ENCODE measurements around the gene SH3BP2.

Gene SH3BP2

DNA sequence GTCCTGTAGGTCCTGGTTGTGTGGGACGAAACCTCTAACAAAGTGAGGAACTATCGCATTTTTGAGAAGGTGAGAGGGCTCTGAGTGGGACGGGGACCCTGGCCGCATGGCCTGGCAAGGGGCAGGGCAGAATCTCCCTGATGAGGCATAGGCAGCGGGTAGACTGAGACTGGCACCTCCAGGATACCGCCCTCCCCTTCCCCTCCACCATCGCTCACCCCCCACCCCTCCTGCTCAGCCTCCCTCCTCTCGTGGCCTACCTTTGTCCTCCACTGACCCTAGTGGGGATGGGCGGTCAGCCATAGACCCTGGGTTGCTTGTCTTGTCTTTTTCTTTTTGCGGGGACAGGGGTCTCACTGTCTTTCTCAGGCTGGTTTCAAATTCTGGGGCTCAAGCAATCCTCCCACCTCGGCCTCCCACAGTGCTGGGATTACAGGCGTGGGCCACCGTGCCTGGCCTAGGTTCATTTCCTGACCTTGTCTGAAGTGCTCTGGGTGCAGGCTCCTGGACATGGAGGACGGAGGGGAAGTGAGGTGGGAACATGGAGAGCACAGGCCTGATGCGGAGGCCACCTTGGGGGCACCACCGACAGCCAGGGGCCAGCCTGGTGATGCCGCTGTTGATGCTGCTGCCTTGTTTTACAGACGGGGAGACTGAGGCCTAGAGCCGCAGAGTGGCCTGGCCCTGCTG is 40.2 kb downstream of the SH3BP2 start:
- no peak for DNase-seq (ENCODE audit: extremely low spot score)
- TF ChIP-seq, protein P1, sequence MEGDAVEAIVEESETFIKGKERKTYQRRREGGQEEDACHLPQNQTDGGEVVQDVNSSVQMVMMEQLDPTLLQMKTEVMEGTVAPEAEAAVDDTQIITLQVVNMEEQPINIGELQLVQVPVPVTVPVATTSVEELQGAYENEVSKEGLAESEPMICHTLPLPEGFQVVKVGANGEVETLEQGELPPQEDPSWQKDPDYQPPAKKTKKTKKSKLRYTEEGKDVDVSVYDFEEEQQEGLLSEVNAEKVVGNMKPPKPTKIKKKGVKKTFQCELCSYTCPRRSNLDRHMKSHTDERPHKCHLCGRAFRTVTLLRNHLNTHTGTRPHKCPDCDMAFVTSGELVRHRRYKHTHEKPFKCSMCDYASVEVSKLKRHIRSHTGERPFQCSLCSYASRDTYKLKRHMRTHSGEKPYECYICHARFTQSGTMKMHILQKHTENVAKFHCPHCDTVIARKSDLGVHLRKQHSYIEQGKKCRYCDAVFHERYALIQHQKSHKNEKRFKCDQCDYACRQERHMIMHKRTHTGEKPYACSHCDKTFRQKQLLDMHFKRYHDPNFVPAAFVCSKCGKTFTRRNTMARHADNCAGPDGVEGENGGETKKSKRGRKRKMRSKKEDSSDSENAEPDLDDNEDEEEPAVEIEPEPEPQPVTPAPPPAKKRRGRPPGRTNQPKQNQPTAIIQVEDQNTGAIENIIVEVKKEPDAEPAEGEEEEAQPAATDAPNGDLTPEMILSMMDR (IDR thresholded peaks at IDR 0.05; ENCODE audit: control extremely low read depth, extremely low read depth, low read depth, missing control alignments): no peak
- CTCF ChIA-PET: interaction anchor here (1.0 to 1.4 kb wide), 2 partner anchors 9 to 18 kb away, joined by 3 read pairs; no protein-coding TSS in a partner anchor
- POLR2A ChIA-PET: no interaction called here

DNA sequence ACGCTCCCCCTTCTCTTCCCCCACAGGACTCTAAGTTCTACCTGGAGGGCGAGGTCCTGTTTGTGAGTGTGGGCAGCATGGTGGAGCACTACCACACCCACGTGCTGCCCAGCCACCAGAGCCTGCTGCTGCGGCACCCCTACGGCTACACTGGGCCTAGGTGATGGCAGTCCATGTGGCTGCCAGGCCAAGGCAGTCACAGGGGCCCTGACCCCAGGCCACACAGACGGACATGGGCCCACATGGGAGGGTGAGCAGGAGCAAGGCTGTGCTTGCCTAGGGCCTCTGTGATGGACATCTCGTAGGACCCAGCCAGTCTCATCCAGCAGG is 40.8 kb downstream of the SH3BP2 start:
- TF ChIP-seq, protein P1 (IDR thresholded peaks at IDR 0.05; ENCODE audit: control extremely low read depth, extremely low read depth, low read depth, missing control alignments): no peak
- ChIA-PET CTCF (interaction anchor here (0.8 kb wide), 1 partner anchor 30 kb away, joined by 3 read pairs; no protein-coding TSS in a partner anchor), POLR2A (no interaction called here)
- DNase-seq (ENCODE audit: extremely low spot score): no peak

DNA sequence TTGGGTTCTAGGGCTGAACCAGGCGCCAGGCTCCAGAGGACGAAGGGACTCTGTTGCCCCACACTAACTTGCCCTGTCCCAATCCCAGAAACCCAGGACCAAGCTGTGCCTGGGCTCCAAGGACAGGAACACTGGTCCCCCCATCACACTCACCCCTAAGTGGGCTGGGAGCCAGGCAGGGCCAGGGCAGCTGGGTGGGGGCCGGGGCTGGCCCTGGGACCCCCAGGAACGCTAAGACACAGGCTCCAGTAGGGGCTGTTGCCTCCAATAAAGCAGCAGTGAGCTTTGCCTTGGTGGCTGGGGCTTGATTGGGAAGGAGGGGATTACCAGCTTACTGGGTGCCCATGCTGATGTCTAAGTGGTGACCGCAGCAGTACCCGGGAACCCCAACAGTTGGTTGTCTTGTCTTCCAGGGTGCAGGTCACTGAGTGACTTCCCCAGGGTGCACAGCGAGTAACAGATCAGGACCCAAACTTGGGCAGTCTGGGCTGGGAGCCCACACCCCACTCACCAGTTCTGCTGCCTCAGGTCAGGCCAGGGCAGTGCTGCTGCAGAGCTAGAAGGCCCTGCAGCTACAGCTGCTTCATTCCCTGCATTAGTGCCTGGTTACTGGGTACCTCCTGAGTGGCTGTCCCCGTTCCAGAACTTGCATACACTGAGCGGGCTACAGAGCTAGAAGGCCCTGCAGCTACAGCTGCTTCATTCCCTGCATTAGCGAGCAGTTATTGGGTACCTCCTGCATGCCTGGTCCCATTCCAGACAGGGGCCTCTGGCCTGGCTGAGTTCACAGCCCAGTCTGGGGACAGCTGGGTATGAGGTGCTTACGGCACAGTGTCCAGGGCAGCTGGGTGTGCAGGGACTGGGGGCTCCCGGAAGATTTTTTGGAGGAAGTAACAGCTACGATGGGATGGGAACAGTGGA is 41.4 kb downstream of the SH3BP2 start:
- ChIA-PET CTCF (interaction anchor here (0.7 to 2.5 kb wide), 5 partner anchors 13 to 72 kb away, joined by 3 to 12 read pairs (median 3); no protein-coding TSS in a partner anchor), POLR2A (no interaction called here)

DNA sequence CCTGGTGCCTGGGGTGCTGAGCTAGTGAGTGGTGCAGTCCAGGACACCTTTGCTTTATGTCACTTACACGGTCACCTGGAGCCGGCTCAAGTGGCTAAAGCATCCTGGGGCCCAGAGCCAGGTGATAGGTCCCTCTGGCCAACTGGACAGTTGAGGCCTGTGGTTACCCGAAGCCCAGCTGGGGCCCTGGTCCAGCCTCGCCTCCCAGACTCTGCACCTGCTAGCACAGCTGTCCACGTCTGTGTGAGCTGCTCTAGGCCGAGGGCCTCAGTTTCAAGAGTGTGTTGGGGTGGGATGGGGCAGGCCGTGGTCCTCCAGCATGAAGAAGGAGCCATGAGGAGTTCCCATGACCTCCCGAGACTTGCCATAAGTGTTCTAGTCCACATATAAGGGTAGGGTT is 43.1 kb downstream of the SH3BP2 start:
- TF ChIP-seq, protein P1 (IDR thresholded peaks at IDR 0.05; ENCODE audit: control extremely low read depth, extremely low read depth, low read depth, missing control alignments): no peak
- ChIA-PET CTCF (interaction anchor here (2.5 kb wide), 1 partner anchor 72 kb away, joined by 12 read pairs; no protein-coding TSS in a partner anchor), POLR2A (interaction anchor here (0.6 kb wide), 1 partner anchor 311 kb away, joined by 4 read pairs; no protein-coding TSS in a partner anchor)
- no peak for DNase-seq (ENCODE audit: extremely low spot score)

More for the DNA sequence above, 41.4 kb downstream of the SH3BP2 start:
- TF ChIP-seq, protein P1 (IDR thresholded peaks at IDR 0.05; ENCODE audit: control extremely low read depth, extremely low read depth, low read depth, missing control alignments): no peak
- no peak for DNase-seq (ENCODE audit: extremely low spot score)

- ChIA-PET POLR2A (interaction anchor here (0.6 kb wide), 1 partner anchor 311 kb away, joined by 4 read pairs; no protein-coding TSS in a partner anchor), CTCF (interaction anchor here (1.2 to 2.5 kb wide), 2 partner anchors 15 to 73 kb away, joined by 3 to 12 read pairs; no protein-coding TSS in a partner anchor)
- TF ChIP-seq, protein P1 (IDR thresholded peaks at IDR 0.05; ENCODE audit: control extremely low read depth, extremely low read depth, low read depth, missing control alignments): no peak
- DNase-seq (ENCODE audit: extremely low spot score): no peak
Measured at GRCh38 chr4:2836391-2836859, 43.5 kb downstream of the SH3BP2 start.
